Keratinocyte (primary cell): Measurements from ENCODE around the gene CABLES2.
"Not testable (repeated sequence)": the region's sequence is repeated elsewhere in the genome, so short reads cannot be mapped to it uniquely, and the experiment has no call there.

ENCODE experiments used
- EZH2 ChIP-seq: IDR thresholded peaks from one replicate; pipeline ENCODE4 v1.6.1; 2012; ENCODE audit warnings: inconsistent platforms, mild to moderate bottlenecking, low read length, moderate library complexity
- TF ChIP-seq, protein P1 (sequence below), 3 experiments: IDR thresholded peaks in 1 of 3; conservative IDR thresholded peaks in 1 of 3; optimal IDR thresholded peaks in 1 of 3; 2 replicates in 2 of 3; 3 replicates in 1 of 3; pipeline versions ENCODE3 to v1.5.1; 2011; ENCODE audit warnings: low read length in 3 of 3, mild to moderate bottlenecking in 3 of 3, moderate library complexity in 2 of 3, control low read depth in 1 of 3, inconsistent platforms in 1 of 3; ENCODE audit not compliant: insufficient read depth in 2 of 3; ENCODE audit errors: extremely low read depth in 1 of 3

DNA sequence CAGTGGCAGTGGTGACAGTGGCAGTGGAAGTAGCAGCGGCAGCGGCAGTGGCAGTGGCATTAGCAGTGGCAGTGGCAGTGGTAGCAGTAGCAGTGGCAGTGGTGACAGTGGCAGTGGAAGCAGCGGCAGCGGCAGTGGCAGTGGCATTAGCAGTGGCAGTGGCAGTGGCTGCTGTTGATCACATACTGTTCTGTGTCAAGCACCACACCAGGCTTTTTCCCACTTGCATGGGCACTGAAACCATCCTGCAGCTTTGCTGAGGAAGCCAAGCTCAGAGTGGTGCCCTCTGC is 18.9 kb upstream of the CABLES2 start:
- TF ChIP-seq, protein P1, sequence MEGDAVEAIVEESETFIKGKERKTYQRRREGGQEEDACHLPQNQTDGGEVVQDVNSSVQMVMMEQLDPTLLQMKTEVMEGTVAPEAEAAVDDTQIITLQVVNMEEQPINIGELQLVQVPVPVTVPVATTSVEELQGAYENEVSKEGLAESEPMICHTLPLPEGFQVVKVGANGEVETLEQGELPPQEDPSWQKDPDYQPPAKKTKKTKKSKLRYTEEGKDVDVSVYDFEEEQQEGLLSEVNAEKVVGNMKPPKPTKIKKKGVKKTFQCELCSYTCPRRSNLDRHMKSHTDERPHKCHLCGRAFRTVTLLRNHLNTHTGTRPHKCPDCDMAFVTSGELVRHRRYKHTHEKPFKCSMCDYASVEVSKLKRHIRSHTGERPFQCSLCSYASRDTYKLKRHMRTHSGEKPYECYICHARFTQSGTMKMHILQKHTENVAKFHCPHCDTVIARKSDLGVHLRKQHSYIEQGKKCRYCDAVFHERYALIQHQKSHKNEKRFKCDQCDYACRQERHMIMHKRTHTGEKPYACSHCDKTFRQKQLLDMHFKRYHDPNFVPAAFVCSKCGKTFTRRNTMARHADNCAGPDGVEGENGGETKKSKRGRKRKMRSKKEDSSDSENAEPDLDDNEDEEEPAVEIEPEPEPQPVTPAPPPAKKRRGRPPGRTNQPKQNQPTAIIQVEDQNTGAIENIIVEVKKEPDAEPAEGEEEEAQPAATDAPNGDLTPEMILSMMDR (optimal IDR thresholded peaks at IDR 0.05 in 1 of 3, IDR thresholded peaks at IDR 0.05 in 1 of 3, conservative IDR thresholded peaks at IDR 0.05 in 1 of 3; ENCODE audit: extremely low read depth in 1 of 3, insufficient read depth in 2 of 3, low read length in 3 of 3): not testable (repeated sequence)
- TF ChIP-seq EZH2: not testable (repeated sequence)
